K562 (cell line): ENCODE measurements around the gene IL23R. TPM values are rescaled to one million over a fixed set of nuclear protein-coding genes. Genes with fewer than 3 reads are reported as not detected.

ENCODE experiments used
- C11orf30 ChIP-seq: fragments of 450-650 bp; IDR thresholded peaks from 2 replicates; pipeline ENCODE4 v1.6.1; 2016; ENCODE audit warnings: low read depth, mild to moderate bottlenecking
- L3MBTL2 ChIP-seq: fragments of 450-650 bp; IDR thresholded peaks from 2 replicates; pipeline ENCODE4 v1.6.1; 2016; ENCODE audit warnings: mild to moderate bottlenecking, moderate library complexity
- MAFF ChIP-seq: IDR thresholded peaks from 2 replicates; pipeline ENCODE4 v1.6.1; 2012; ENCODE audit warnings: low read length, improper control_type of control experiment
- MAFG ChIP-seq: fragments of 450-650 bp; conservative IDR thresholded peaks from 2 replicates; pipeline ENCODE4 v1.6.1; 2016; ENCODE audit warnings: missing genetic modification characterization, missing compliant biosample characterization
- MAFK ChIP-seq: IDR thresholded peaks from 2 replicates; pipeline ENCODE4 v1.6.1; 2011; ENCODE audit warnings: low read length, improper control_type of control experiment
- MTF1 ChIP-seq: fragments of 250-450 bp; sonication (Bioruptor Pico); IDR thresholded peaks from 2 replicates; pipeline ENCODE4 v1.9.0; 2021; ENCODE audit warnings: moderate library complexity, mild to moderate bottlenecking, inconsistent platforms, borderline replicate concordance
- NFIX ChIP-seq: fragments of 250-450 bp; sonication (Bioruptor Pico); IDR thresholded peaks from 2 replicates; pipeline ENCODE4 v1.4.0; 2020; ENCODE audit warnings: low read depth, mild to moderate bottlenecking, moderate library complexity
- ZKSCAN1 ChIP-seq: fragments of 150-350 bp; IDR thresholded peaks from 2 replicates; pipeline ENCODE4 v1.6.1; 2016; ENCODE audit warnings: low read depth, low read length
- ZNF316 ChIP-seq: fragments of 450-650 bp; IDR thresholded peaks from 2 replicates; pipeline ENCODE4 v1.6.1; 2016
- polyA plus RNA-seq, 8 experiments: library from polyadenylated mRNA; depleted of rRNA in 4 of 8; stranded (reverse) in 5 of 8; unstranded in 3 of 8; fragments of >200 nt; fragmentation: Nextera tagmentation in 2 of 8; fragmentation: Illumina TruSeq in 1 of 8; extraction: Ambion mirVana in 2 of 8; extraction: Trizol in 1 of 8; gene quantifications; 2 replicates each; pipeline versions ENCODE4 v1.2.1 to v1.2.3, GENCODE V29; 2011 to 2014; ENCODE audit warnings: inconsistent platforms in 1 of 8, missing spikeins in 1 of 8
- total RNA-seq, 7 experiments: library from RNA; depleted of rRNA in 6 of 7; stranded (reverse); fragments of >200 nt in 6 of 7; fragmentation: Illumina TruSeq in 2 of 7; extraction: Trizol in 2 of 7; gene quantifications; 2 replicates each; pipeline versions ENCODE4 v1.2.1 to v1.2.3, GENCODE V29; 2011 to 2021; ENCODE audit warnings: low replicate concordance in 1 of 7
- TF ChIP-seq, protein P1 (sequence below): sonication (generic); formaldehyde crosslinking; IDR thresholded peaks from 2 replicates; pipeline ENCODE4 v1.8.0; 2022; ENCODE audit warnings: missing genetic modification reagents, mild to moderate bottlenecking, borderline replicate concordance
- TF ChIP-seq, protein P2 (sequence below): fragments of 250-450 bp; sonication (Bioruptor Pico); IDR thresholded peaks from 2 replicates; pipeline ENCODE4 v1.5.0; 2021; ENCODE audit warnings: mild to moderate bottlenecking, moderate library complexity
- TF ChIP-seq, protein P3 (sequence below): sonication (generic); formaldehyde crosslinking; IDR thresholded peaks from 2 replicates; pipeline ENCODE4 v1.9.0; 2022; ENCODE audit warnings: mild to moderate bottlenecking, missing genetic modification reagents

The IL23R gene
- total and polyA plus RNA-seq, 9 of the 15 experiments (the other 6 are each of a cell fraction or from before 2014, with no cell fraction given), result 4.4 to 52.7 (median 22.8) TPM

- TF ChIP-seq MTF1 (CRISPR knock-in tag), result no peak
- TF ChIP-seq, protein P1, sequence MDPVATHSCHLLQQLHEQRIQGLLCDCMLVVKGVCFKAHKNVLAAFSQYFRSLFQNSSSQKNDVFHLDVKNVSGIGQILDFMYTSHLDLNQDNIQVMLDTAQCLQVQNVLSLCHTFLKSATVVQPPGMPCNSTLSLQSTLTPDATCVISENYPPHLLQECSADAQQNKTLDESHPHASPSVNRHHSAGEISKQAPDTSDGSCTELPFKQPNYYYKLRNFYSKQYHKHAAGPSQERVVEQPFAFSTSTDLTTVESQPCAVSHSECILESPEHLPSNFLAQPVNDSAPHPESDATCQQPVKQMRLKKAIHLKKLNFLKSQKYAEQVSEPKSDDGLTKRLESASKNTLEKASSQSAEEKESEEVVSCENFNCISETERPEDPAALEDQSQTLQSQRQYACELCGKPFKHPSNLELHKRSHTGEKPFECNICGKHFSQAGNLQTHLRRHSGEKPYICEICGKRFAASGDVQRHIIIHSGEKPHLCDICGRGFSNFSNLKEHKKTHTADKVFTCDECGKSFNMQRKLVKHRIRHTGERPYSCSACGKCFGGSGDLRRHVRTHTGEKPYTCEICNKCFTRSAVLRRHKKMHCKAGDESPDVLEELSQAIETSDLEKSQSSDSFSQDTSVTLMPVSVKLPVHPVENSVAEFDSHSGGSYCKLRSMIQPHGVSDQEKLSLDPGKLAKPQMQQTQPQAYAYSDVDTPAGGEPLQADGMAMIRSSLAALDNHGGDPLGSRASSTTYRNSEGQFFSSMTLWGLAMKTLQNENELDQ (CRISPR knock-in tag), result no peak
- TF ChIP-seq C11orf30, result peak; percentile 82
- peak; percentile 64 for TF ChIP-seq MAFF
- TF ChIP-seq, protein P2, sequence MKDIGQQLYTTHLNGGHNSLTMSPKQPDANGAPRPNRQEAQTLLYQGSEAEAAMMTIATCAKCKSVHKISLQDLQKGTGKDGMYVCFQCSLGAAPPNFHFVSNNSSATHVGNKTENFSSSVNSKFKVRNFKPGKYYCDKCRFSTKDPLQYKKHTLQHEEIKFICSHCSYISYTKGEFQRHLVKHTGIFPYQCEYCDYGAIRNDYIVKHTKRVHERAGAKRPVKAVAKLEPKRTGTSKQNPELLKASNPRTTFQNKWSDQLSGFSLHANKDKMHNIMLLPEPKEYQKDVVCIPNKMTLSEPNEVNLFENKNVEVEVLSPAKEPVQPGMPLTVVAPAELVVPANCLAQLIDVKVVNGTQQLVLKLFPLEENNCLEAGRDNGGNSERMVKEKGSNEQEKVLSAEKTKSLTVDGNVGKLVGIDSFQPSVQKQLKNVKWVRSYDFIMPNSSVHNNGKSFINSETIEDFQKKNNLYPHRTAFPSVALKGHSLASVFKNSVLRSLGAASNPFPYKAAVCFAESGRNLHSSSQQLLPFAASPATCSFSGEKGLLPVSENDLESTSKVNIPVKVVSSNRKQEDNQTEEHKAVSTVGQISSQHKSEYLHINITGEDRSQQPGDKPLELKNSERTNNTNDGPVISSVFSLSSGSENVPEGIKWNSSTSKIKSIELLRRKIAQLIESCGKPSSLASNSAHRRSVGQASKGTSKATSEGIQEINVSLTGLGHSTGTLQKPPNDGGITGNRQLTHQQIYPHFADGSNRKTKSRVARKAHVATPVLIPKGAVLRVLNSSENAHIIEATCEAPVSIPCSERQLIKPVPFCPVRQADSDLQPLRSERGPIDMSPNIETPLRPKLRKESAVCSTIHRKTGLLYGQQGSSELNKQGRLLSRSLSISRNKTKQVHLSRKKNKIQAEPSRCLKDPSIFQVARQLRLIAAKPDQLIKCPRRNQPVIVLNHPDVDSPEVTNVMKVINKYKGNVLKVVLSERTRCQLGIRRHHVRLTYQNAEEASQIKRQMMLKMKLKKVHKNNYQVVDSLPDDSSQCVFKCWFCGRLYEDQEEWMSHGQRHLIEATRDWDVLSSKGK (CRISPR knock-in tag), result no peak
- TF ChIP-seq ZKSCAN1, result no peak
- no peak for TF ChIP-seq L3MBTL2
- TF ChIP-seq, protein P3, sequence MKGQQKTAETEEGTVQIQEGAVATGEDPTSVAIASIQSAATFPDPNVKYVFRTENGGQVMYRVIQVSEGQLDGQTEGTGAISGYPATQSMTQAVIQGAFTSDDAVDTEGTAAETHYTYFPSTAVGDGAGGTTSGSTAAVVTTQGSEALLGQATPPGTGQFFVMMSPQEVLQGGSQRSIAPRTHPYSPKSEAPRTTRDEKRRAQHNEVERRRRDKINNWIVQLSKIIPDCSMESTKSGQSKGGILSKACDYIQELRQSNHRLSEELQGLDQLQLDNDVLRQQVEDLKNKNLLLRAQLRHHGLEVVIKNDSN, result no peak
- TF ChIP-seq MAFG (tag), result peak; percentile 71
- TF ChIP-seq ZNF316, result peak; percentile 88
- TF ChIP-seq MAFK, result peak; percentile 43; the same call in 1 of the 2 replicates
- TF ChIP-seq NFIX, result no peak
Observed at GRCh38 chr1:67173988-67174387, 7.7 kb downstream of the IL23R start (continued).
